HepG2 (cell line): ENCODE measurements around the gene TMEM74B. TPM values are rescaled to one million over a fixed set of nuclear protein-coding genes. Genes with fewer than 3 reads are reported as not detected.

Source experiments
- ATF7 ChIP-seq, 2 experiments: fragments of 450-650 bp in 1 of 2; sonication (generic) in 1 of 2; formaldehyde crosslinking in 1 of 2; IDR thresholded peaks; 2 replicates each; pipeline versions ENCODE4 v1.4.0 to v1.6.1; 2016 to 2020; ENCODE audit warnings: antibody characterized with exemption in 1 of 2, mild to moderate bottlenecking in 1 of 2, missing genetic modification reagents in 1 of 2
- HMG20A ChIP-seq: IDR thresholded peaks from 2 replicates; pipeline ENCODE4 v1.6.1; 2016; ENCODE audit warnings: borderline replicate concordance
- MEIS1 ChIP-seq: sonication (generic); formaldehyde crosslinking; IDR thresholded peaks from 2 replicates; pipeline ENCODE4 v1.9.0; 2021; ENCODE audit warnings: mild to moderate bottlenecking, missing genetic modification reagents, moderate library complexity, borderline replicate concordance
- PAX8 ChIP-seq: sonication (generic); formaldehyde crosslinking; IDR thresholded peaks from 2 replicates; pipeline ENCODE4 v1.8.0; 2022; ENCODE audit warnings: mild to moderate bottlenecking, missing genetic modification reagents, borderline replicate concordance
- RAD21 ChIP-seq: fragments of 450-650 bp; formaldehyde crosslinking; IDR thresholded peaks from 2 replicates; pipeline ENCODE4 v1.5.0; 2020; ENCODE audit warnings: mild to moderate bottlenecking
- SALL1 ChIP-seq: sonication (generic); formaldehyde crosslinking; IDR thresholded peaks from 2 replicates; pipeline ENCODE4 v1.8.0; 2022; ENCODE audit warnings: mild to moderate bottlenecking, missing genetic modification reagents
- SOX13 ChIP-seq, 3 experiments: fragments of 450-650 bp in 1 of 3; sonication (generic) in 1 of 3; formaldehyde crosslinking in 1 of 3; IDR thresholded peaks in 2 of 3; conservative IDR thresholded peaks in 1 of 3; 2 replicates each; pipeline versions ENCODE4 v1.5.0 to v1.6.1; 2016 to 2020; ENCODE audit warnings: antibody characterized with exemption in 1 of 3, mild to moderate bottlenecking in 1 of 3, missing compliant biosample characterization in 1 of 3, missing genetic modification reagents in 1 of 3, moderate library complexity in 1 of 3
- TCF12 ChIP-seq, 2 experiments: fragments of 450-650 bp in 1 of 2; sonication (generic) in 1 of 2; formaldehyde crosslinking in 1 of 2; IDR thresholded peaks; 2 replicates each; pipeline versions ENCODE4 v1.6.1 to v1.8.0; 2017 to 2022; ENCODE audit warnings: antibody characterized with exemption in 1 of 2, mild to moderate bottlenecking in 1 of 2, missing genetic modification reagents in 1 of 2, moderate library complexity in 1 of 2
- ZNF160 ChIP-seq: sonication (generic); formaldehyde crosslinking; IDR thresholded peaks from 2 replicates; pipeline ENCODE4 v1.8.0; 2022; ENCODE audit warnings: mild to moderate bottlenecking, inconsistent platforms, missing genetic modification reagents
- ZNF207 ChIP-seq: fragments of 450-650 bp; IDR thresholded peaks from 2 replicates; pipeline ENCODE4 v1.6.1; 2016; ENCODE audit warnings: antibody characterized with exemption, borderline replicate concordance
- ZNF253 ChIP-seq: sonication (generic); formaldehyde crosslinking; IDR thresholded peaks from 2 replicates; pipeline ENCODE4 v1.8.0; 2022; ENCODE audit warnings: mild to moderate bottlenecking, missing genetic modification reagents, borderline replicate concordance
- ZNF350 ChIP-seq: sonication (generic); formaldehyde crosslinking; IDR thresholded peaks from 2 replicates; pipeline ENCODE4 v1.4.0; 2020; ENCODE audit warnings: mild to moderate bottlenecking, low read depth, missing genetic modification reagents, borderline replicate concordance
- ZNF382 ChIP-seq: sonication (generic); formaldehyde crosslinking; IDR thresholded peaks from 2 replicates; pipeline ENCODE4 v1.5.0; 2020; ENCODE audit warnings: missing genetic modification reagents, mild to moderate bottlenecking, borderline replicate concordance
- ZNF468 ChIP-seq: sonication (generic); formaldehyde crosslinking; IDR thresholded peaks from 2 replicates; pipeline ENCODE4 v1.8.0; 2022; ENCODE audit warnings: mild to moderate bottlenecking, moderate library complexity, missing genetic modification reagents
- ZNF510 ChIP-seq: sonication (generic); formaldehyde crosslinking; IDR thresholded peaks from 2 replicates; pipeline ENCODE4 v1.4.0; 2020; ENCODE audit warnings: low read depth, mild to moderate bottlenecking, missing genetic modification reagents
- ZNF891 ChIP-seq: sonication (generic); formaldehyde crosslinking; IDR thresholded peaks from 2 replicates; pipeline ENCODE4 v1.5.0; 2020; ENCODE audit warnings: mild to moderate bottlenecking, missing genetic modification reagents
- ZSCAN29 ChIP-seq: sonication (generic); formaldehyde crosslinking; conservative IDR thresholded peaks from 2 replicates; pipeline ENCODE4 v1.4.0; 2020; ENCODE audit warnings: mild to moderate bottlenecking, missing genetic modification reagents
- polyA plus RNA-seq, 8 experiments: library from polyadenylated mRNA; depleted of rRNA in 3 of 8; stranded (reverse) in 7 of 8; unstranded in 1 of 8; fragments of >200 nt; fragmentation: Illumina TruSeq in 4 of 8; extraction: Trizol in 4 of 8; gene quantifications; 2 replicates each; pipeline versions ENCODE4 v1.2.1 to v1.2.3, GENCODE V29; 2011 to 2016; ENCODE audit warnings: low read depth in 4 of 8, missing spikeins in 1 of 8, mixed read lengths in 1 of 8; ENCODE audit not compliant: insufficient read depth in 1 of 8
- total RNA-seq, 5 experiments: library from RNA; depleted of rRNA; stranded (reverse); fragments of >200 nt; fragmentation: Illumina TruSeq; extraction: Trizol; gene quantifications; 2 replicates each; pipeline ENCODE4 v1.2.3, GENCODE V29; 2016; ENCODE audit warnings: low read depth in 1 of 5
- TF ChIP-seq, protein P1 (sequence below): sonication (generic); formaldehyde crosslinking; IDR thresholded peaks from 2 replicates; pipeline ENCODE4 v1.8.1; 2023; ENCODE audit warnings: mild to moderate bottlenecking, missing genetic modification reagents, borderline replicate concordance
- TF ChIP-seq, protein P2 (sequence below): IDR thresholded peaks from 2 replicates; pipeline ENCODE4 v1.6.1; 2012; ENCODE audit warnings: inconsistent platforms
- TF ChIP-seq, protein P3 (sequence below): sonication (generic); formaldehyde crosslinking; IDR thresholded peaks from 2 replicates; pipeline ENCODE4 v1.5.0; 2020; ENCODE audit warnings: missing genetic modification reagents, mild to moderate bottlenecking, borderline replicate concordance
- TF ChIP-seq, protein P4 (sequence below): sonication (generic); formaldehyde crosslinking; IDR thresholded peaks from 2 replicates; pipeline ENCODE4 v1.9.0; 2022; ENCODE audit warnings: missing genetic modification reagents, mild to moderate bottlenecking, borderline replicate concordance

The TMEM74B gene
- total and polyA plus RNA-seq, 2 of the 13 experiments (the other 11 are each of a cell fraction or from before 2014, with no cell fraction given) = 4.7 to 18.4 TPM

DNA sequence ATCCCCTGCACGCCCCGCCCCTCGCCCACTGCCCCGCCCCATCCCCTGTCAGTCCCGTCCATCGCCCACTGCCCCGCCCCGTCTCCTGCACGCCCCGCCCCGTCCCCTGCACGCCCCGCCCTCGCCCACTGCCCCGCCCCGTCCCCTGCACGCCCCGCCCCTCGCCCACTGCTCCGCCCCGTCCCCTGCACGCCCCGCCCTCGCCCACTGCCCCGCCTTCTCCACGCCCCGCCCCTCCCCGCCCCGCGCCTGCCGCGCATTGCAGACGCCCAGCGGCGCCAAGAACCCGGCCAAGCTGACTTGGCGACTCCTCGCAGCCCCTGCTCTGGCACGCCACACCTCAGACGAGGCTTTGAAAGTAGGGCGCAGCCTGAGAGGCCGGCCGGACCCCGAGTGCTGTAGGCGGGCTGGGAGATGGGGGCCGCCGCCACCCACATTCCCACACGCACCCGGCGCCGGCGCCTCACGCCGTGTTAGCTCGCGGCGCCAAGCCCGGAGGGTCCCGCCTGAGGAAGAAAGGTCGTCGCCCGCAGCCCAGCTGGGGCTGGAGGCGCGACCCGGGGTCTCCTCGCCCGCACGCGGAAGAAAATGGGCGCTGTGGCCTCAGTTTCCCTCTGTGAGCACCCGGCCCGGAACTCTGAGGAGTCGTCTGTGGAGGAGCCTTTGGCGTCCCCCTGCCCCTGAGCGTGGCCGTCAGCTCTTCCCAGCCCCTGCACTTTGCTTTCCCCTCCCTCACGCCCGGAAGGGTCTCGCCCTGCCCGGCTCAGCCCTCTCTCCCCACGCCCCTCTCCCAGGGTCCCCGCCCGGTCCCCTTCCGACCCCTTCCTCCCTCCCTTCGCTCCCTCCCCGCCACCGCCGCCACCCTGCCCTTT is 41.2 kb upstream of the TMEM74B start, which contains the start of gene RAD21L1 (continued):
- TF ChIP-seq TCF12 (IDR thresholded peaks at IDR 0.05) (no peak), TCF12 (CRISPR knock-in tag; IDR thresholded peaks at IDR 0.05) (peak; percentile 86; the same call in 1 of the 2 replicates), ZNF468 (CRISPR knock-in tag) (peak; percentile 62; the same call in 1 of the 2 replicates), ATF7 (IDR thresholded peaks at IDR 0.05) (no peak), ATF7 (CRISPR knock-in tag; IDR thresholded peaks at IDR 0.05) (peak; percentile 54), SALL1 (CRISPR knock-in tag) (0 out of 2 replicates have a peak, but pooled peaks have one; percentile 21), ZNF253 (CRISPR knock-in tag) (peak; percentile 90; the same call in 1 of the 2 replicates), ZSCAN29 (CRISPR knock-in tag) (peak; percentile 44; the same call in 1 of the 2 replicates), ZNF891 (peak; percentile 55; the same call in 1 of the 2 replicates), SOX13 (IDR thresholded peaks at IDR 0.05) (no peak), SOX13 (CRISPR knock-in tag; conservative IDR thresholded peaks at IDR 0.05 in 1 of 2, IDR thresholded peaks at IDR 0.05 in 1 of 2) (no peak), ZNF350 (CRISPR knock-in tag) (0 out of 2 replicates have a peak, but pooled peaks have one; percentile 12), ZNF382 (CRISPR knock-in tag) (no peak), HMG20A (CRISPR knock-in tag) (no peak), ZNF510 (0 out of 2 replicates have a peak, but pooled peaks have one; percentile 26), PAX8 (CRISPR knock-in tag) (peak; percentile 68; the same call in 1 of the 2 replicates), ZNF207 (no peak), ZNF160 (CRISPR knock-in tag) (0 out of 2 replicates have a peak, but pooled peaks have one; percentile 55), RAD21 (CRISPR knock-in tag) (0 out of 2 replicates have a peak, but pooled peaks have one; percentile 33), MEIS1 (0 out of 2 replicates have a peak, but pooled peaks have one; percentile 21)
- TF ChIP-seq, protein P1, sequence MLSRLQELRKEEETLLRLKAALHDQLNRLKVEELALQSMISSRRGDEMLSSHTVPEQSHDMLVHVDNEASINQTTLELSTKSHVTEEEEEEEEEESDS = no peak
- TF ChIP-seq, protein P2, sequence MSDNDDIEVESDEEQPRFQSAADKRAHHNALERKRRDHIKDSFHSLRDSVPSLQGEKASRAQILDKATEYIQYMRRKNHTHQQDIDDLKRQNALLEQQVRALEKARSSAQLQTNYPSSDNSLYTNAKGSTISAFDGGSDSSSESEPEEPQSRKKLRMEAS = peak; percentile 62; the same call in 1 of the 2 replicates
- TF ChIP-seq, protein P3, sequence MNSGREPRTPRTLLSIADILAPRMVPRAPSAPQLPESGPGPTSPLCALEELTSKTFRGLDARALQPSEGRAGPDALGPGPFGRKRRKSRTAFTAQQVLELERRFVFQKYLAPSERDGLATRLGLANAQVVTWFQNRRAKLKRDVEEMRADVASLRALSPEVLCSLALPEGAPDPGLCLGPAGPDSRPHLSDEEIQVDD (CRISPR knock-in tag) = 0 out of 2 replicates have a peak, but pooled peaks have one; percentile 12
- TF ChIP-seq, protein P4, sequence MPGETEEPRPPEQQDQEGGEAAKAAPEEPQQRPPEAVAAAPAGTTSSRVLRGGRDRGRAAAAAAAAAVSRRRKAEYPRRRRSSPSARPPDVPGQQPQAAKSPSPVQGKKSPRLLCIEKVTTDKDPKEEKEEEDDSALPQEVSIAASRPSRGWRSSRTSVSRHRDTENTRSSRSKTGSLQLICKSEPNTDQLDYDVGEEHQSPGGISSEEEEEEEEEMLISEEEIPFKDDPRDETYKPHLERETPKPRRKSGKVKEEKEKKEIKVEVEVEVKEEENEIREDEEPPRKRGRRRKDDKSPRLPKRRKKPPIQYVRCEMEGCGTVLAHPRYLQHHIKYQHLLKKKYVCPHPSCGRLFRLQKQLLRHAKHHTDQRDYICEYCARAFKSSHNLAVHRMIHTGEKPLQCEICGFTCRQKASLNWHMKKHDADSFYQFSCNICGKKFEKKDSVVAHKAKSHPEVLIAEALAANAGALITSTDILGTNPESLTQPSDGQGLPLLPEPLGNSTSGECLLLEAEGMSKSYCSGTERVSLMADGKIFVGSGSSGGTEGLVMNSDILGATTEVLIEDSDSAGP = peak; percentile 44; the same call in 1 of the 2 replicates
